Activated naive CD8-positive, alpha-beta T cell treated with anti-CD3 and anti-CD28 coated beads, Interleukin-2, amount 10 ng/mL, durations not matched to agents 7 days and 5 days (primary cell): ENCODE data around the gene GSPT2. TPM values are rescaled to one million over a fixed set of nuclear protein-coding genes. Genes with fewer than 3 reads are reported as not detected.

ENCODE experiments used
- ATAC-seq: fragments of 150-1000 bp; cut with Tn5 transposase; one replicate; pipeline ENCODE4 v1.10.0; 2021; ENCODE audit warnings: low read depth, moderate library complexity
- POLR2A ChIA-PET: fragments of 350-600 bp; sonication (Branson Sonifier 250); formaldehyde crosslinking; loops from one replicate; lab custom pipeline; 2021; ENCODE audit warnings: antibody characterized with exemption; lab: Charles Lee
- DNase-seq: peaks from one replicate; pipeline ENCODE4 v3.0.0; 2021
- H3K27ac Mint-ChIP-seq: one replicate; pipeline ENCODE4 v1.8.0; 2022; ENCODE audit warnings: mild to moderate bottlenecking, mixed read lengths
- H3K27me3 Mint-ChIP-seq: one replicate; pipeline ENCODE4 v1.8.0; 2022; ENCODE audit warnings: mild to moderate bottlenecking, moderate library complexity, mixed read lengths
- H3K36me3 Mint-ChIP-seq: one replicate; pipeline ENCODE4 v1.8.0; 2021; ENCODE audit warnings: mild to moderate bottlenecking, mixed read lengths
- H3K4me1 Mint-ChIP-seq: one replicate; pipeline ENCODE4 v1.8.0; 2021; ENCODE audit warnings: mixed read lengths
- H3K4me3 Mint-ChIP-seq: one replicate; pipeline ENCODE4 v1.8.0; 2022; ENCODE audit warnings: mild to moderate bottlenecking, moderate library complexity, mixed read lengths
- H3K9me3 Mint-ChIP-seq: one replicate; pipeline ENCODE4 v1.8.0; 2021; ENCODE audit warnings: mixed read lengths
- total RNA-seq, 2 experiments: library from RNA; stranded (reverse); gene quantifications; one replicate each; pipeline ENCODE4 v1.2.3, GENCODE V29; 2021

GSPT2 gene
- total RNA-seq, 2 experiments from 2014 or later = 13.2 to 14.3 TPM

- ATAC-seq = no peak
- no peaks in the 10 kb centered on the region for H3K4me1 Mint-ChIP-seq
These were observed 36.1 kb downstream of the GSPT2 start for GRCh38 chrX:51779306-51779705.

GRCh38 chrX:51795136-51795535 is 51.9 kb downstream of the GSPT2 start:
- no peaks in the 10 kb centered on the region for H3K36me3 Mint-ChIP-seq
- H3K4me3 Mint-ChIP-seq = no peak overlapping the region
- H3K27me3 Mint-ChIP-seq = no peaks in the 10 kb centered on the region
- POLR2A ChIA-PET = no interaction called here
- H3K4me1 Mint-ChIP-seq = no peaks in the 10 kb centered on the region
- ATAC-seq (no peak), DNase-seq (no peak)
- no peaks in the 10 kb centered on the region for H3K9me3 Mint-ChIP-seq
- H3K27ac Mint-ChIP-seq = no peak overlapping the region

More at GRCh38 chrX:51779306-51779705, 36.1 kb downstream of the GSPT2 start:
- peaks cover 7% of the 10 kb centered on the region for H3K27me3 Mint-ChIP-seq
- DNase-seq = no peak
- H3K36me3 Mint-ChIP-seq = no peaks in the 10 kb centered on the region
- no peak overlapping the region for H3K4me3 Mint-ChIP-seq
- H3K9me3 Mint-ChIP-seq = no peaks in the 10 kb centered on the region
- POLR2A ChIA-PET = no interaction called here
- H3K27ac Mint-ChIP-seq = no peak overlapping the region

Other genes with a start within 250 kb of the GSPT2 start
- gene NUDT11, start 246.8 kb upstream of the GSPT2 start, total RNA-seq = under 1 TPM; 0.65 to 0.83 TPM
- not detected for gene CENPVL3, start 124.5 kb upstream of the GSPT2 start, total RNA-seq
- not detected for gene CENPVL2, start 60.6 kb upstream of the GSPT2 start, total RNA-seq
- gene CENPVL1, start 32.9 kb upstream of the GSPT2 start, total RNA-seq = not detected
- 10 to 100 TPM; 52.5 to 54.0 TPM for gene MAGED1, start 150.2 kb downstream of the GSPT2 start, total RNA-seq